Measurements from ENCODE around the gene ITPRIP.

Gene ITPRIP

DNA sequence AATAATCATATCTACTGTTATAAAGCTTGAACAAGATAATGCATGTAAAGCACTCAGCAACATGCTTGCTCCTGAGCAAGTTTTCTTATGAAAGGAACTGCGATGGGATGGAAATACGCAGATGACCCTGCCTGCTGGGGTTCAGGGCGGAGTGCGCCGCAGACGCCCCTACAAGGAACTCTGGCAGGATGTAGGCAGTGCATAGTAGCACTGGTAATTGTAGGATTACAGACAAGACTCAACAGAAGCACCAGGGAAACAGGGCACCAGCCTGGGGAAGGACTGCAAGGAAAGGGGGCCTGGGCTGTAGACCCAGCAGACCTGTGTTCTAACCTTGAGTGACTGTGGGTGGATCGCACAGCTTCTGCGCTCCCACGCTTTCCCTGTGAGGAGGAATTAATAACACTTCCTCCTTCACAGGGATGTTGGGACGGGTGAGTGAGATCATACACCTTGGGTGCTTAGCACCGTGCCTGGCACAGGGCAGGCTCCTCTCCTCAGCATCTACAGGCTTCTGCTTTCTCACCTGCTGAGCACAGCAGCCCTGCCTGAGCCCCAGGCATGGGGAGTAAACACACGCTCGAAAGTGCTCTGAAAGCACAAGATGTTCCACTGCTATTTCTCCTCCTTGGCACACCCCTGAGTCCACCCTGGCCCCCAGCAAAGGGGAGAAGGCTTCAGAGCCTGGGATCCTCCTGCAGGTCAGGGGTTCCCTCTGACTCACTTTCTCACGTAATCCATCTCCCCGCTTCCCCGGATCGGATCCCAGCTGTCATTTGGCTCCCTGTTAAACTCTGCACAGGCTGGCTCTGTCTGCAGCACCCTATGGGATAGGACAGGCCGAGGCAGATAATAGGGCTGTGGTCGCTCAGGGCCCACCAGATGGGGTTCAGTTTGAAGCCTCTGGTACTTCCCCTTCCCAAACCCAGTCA lies 19.2 kb downstream of the ITPRIP start:
- Histone ChIP-seq H4K20me1 (ENCODE audit: insufficient read depth, low read length) (no peaks in the 10 kb centered on the region), H3F3A (ENCODE audit: insufficient read depth, low read length) (no peaks in the 10 kb centered on the region), H3K36me3 (ENCODE audit: insufficient read depth, low read length) (peaks cover under 1% of the 10 kb centered on the region; the same call in 1 of the 2 replicates), H3K4me3 (ENCODE audit: low read depth, low read length, poor library complexity, severe bottlenecking) (no peak overlapping the region), H3K9me2 (ENCODE audit: low read depth, low read length) (no peaks in the 10 kb centered on the region), H2AFZ (ENCODE audit: low read length) (no peak overlapping the region), H3K9ac (ENCODE audit: low read length) (no peak overlapping the region), H3K9me3 (ENCODE audit: low read length) (no peaks in the 10 kb centered on the region), H3K79me2 (ENCODE audit: insufficient read depth, low read length) (no peaks in the 10 kb centered on the region), H3K4me2 (ENCODE audit: low read length) (no peak overlapping the region), H3K27me3 (ENCODE audit: insufficient read depth, low read length) (no peaks in the 10 kb centered on the region), H3K27ac (ENCODE audit: low read depth, low read length, poor library complexity, severe bottlenecking) (no peak overlapping the region), H3K4me1 (ENCODE audit: insufficient read depth, low read length, severe bottlenecking) (peaks cover 26% of the 10 kb centered on the region)
- TF ChIP-seq EZH2 (IDR thresholded peaks at IDR 0.05; ENCODE audit: borderline replicate concordance, low read length): no peak
- no peak for TF ChIP-seq CTCF (IDR thresholded peaks at IDR 0.05; ENCODE audit: low read length)

GRCh38 chr10:104318326-104318725 lies 19.9 kb downstream of the ITPRIP start:
- no peaks in the 10 kb centered on the region for H3K9me2 ChIP-seq (ENCODE audit: low read depth, low read length)
- TF ChIP-seq CTCF (IDR thresholded peaks at IDR 0.05; ENCODE audit: low read length) (no peak), EZH2 (IDR thresholded peaks at IDR 0.05; ENCODE audit: borderline replicate concordance, low read length) (no peak)
- no peak overlapping the region for H3K4me2 ChIP-seq (ENCODE audit: low read length)
- no peaks in the 10 kb centered on the region for H3K9me3 ChIP-seq (ENCODE audit: low read length)
- H3K27ac ChIP-seq (ENCODE audit: low read depth, low read length, poor library complexity, severe bottlenecking): no peak overlapping the region
- no peaks in the 10 kb centered on the region for H3F3A ChIP-seq (ENCODE audit: insufficient read depth, low read length)
- H2AFZ ChIP-seq (ENCODE audit: low read length): no peak overlapping the region
- no peak overlapping the region for H3K4me3 ChIP-seq (ENCODE audit: low read depth, low read length, poor library complexity, severe bottlenecking)
- no peaks in the 10 kb centered on the region for H3K27me3 ChIP-seq (ENCODE audit: insufficient read depth, low read length)
- H3K36me3 ChIP-seq (ENCODE audit: insufficient read depth, low read length): peaks cover 5% of the 10 kb centered on the region; the same call in 1 of the 2 replicates
- no peaks in the 10 kb centered on the region for H3K79me2 ChIP-seq (ENCODE audit: insufficient read depth, low read length)
- no peak overlapping the region for H3K9ac ChIP-seq (ENCODE audit: low read length)
- H4K20me1 ChIP-seq (ENCODE audit: insufficient read depth, low read length): no peaks in the 10 kb centered on the region
- peaks cover 24% of the 10 kb centered on the region for H3K4me1 ChIP-seq (ENCODE audit: insufficient read depth, low read length, severe bottlenecking)

DNA sequence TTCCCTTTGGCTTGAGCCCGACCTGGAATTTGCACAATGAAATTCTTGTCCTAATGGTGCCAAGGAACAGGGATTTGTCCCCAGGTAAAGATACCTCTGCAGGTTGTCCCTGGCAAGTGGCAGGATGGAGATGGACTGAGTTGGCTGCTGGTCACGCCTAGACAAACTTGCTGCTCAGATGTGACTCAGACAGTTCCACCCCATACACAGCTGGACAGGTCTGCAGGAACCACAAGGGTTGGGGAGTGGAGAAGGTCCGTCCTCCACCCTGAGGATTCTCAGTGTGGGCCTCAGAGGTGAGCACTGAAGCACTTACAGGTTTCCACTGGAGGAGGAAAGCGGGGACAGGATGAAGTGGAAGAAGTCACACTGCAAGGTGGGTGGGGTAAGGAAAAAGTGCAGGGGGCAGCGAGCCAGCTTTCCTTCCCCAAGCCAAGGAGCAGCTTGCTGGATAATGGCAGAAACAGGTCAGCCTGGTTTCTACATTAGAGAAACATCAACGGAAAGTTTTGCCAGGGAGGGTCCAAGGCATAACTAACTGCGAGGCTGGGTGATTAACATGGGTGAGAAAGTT lies 20.5 kb downstream of the ITPRIP start:
- TF ChIP-seq CTCF (IDR thresholded peaks at IDR 0.05; ENCODE audit: low read length) (peak; percentile 25; the same call in 1 of the 2 replicates), EZH2 (IDR thresholded peaks at IDR 0.05; ENCODE audit: borderline replicate concordance, low read length) (no peak)
- no peaks in the 10 kb centered on the region for H3K79me2 ChIP-seq (ENCODE audit: insufficient read depth, low read length)
- peaks cover 22% of the 10 kb centered on the region for H3K4me1 ChIP-seq (ENCODE audit: insufficient read depth, low read length, severe bottlenecking)
- no peaks in the 10 kb centered on the region for H3K9me2 ChIP-seq (ENCODE audit: low read depth, low read length)
- peaks cover 5% of the 10 kb centered on the region; the same call in 1 of the 2 replicates for H3K36me3 ChIP-seq (ENCODE audit: insufficient read depth, low read length)
- no peak overlapping the region; the same call in 1 of the 2 replicates for H3K4me2 ChIP-seq (ENCODE audit: low read length)
- H3F3A ChIP-seq (ENCODE audit: insufficient read depth, low read length): no peaks in the 10 kb centered on the region
- no peak overlapping the region for H3K9ac ChIP-seq (ENCODE audit: low read length)
- no peaks in the 10 kb centered on the region for H4K20me1 ChIP-seq (ENCODE audit: insufficient read depth, low read length)
- H2AFZ ChIP-seq (ENCODE audit: low read length): no peak overlapping the region
- H3K27me3 ChIP-seq (ENCODE audit: insufficient read depth, low read length): no peaks in the 10 kb centered on the region
- no peak overlapping the region for H3K27ac ChIP-seq (ENCODE audit: low read depth, low read length, poor library complexity, severe bottlenecking)
- H3K9me3 ChIP-seq (ENCODE audit: low read length): no peaks in the 10 kb centered on the region
- H3K4me3 ChIP-seq (ENCODE audit: low read depth, low read length, poor library complexity, severe bottlenecking): no peak overlapping the region

Measured in OCI-LY1 (cell line).